HepG2 (cell line): ENCODE measurements around the gene SCAMP3. TPM values are rescaled to one million over a fixed set of nuclear protein-coding genes. Genes with fewer than 3 reads are reported as not detected.

Experiments
- HMG20B ChIP-seq: conservative IDR thresholded peaks from 2 replicates; pipeline ENCODE4 v1.6.1; 2016; ENCODE audit warnings: missing genetic modification reagents, missing compliant biosample characterization
- MAF1 ChIP-seq: sonication (generic); formaldehyde crosslinking; IDR thresholded peaks from 2 replicates; pipeline ENCODE4 v1.5.0; 2020; ENCODE audit warnings: missing genetic modification reagents, borderline replicate concordance
- MZF1 ChIP-seq: sonication (generic); formaldehyde crosslinking; IDR thresholded peaks from 2 replicates; pipeline ENCODE4 v1.8.1; 2023; ENCODE audit warnings: mild to moderate bottlenecking, missing genetic modification reagents, borderline replicate concordance
- NCOA2 ChIP-seq: sonication (generic); formaldehyde crosslinking; IDR thresholded peaks from 2 replicates; pipeline ENCODE4 v1.8.0; 2022; ENCODE audit warnings: inconsistent platforms
- RFX1 ChIP-seq: fragments of 450-650 bp; IDR thresholded peaks from 2 replicates; pipeline ENCODE4 v1.6.1; 2017
- SIX1 ChIP-seq: sonication (generic); formaldehyde crosslinking; IDR thresholded peaks from 2 replicates; pipeline ENCODE4 v1.4.0; 2020; ENCODE audit warnings: missing genetic modification reagents, borderline replicate concordance
- ZNF230 ChIP-seq: sonication (generic); formaldehyde crosslinking; IDR thresholded peaks from 2 replicates; pipeline ENCODE4 v1.4.0; 2020; ENCODE audit warnings: mild to moderate bottlenecking, missing genetic modification reagents
- ZNF569 ChIP-seq: sonication (generic); formaldehyde crosslinking; IDR thresholded peaks from 2 replicates; pipeline ENCODE4 v1.5.0; 2020; ENCODE audit warnings: mild to moderate bottlenecking, missing genetic modification reagents, moderate library complexity, borderline replicate concordance
- polyA plus RNA-seq, 8 experiments: library from polyadenylated mRNA; depleted of rRNA in 3 of 8; stranded (reverse) in 7 of 8; unstranded in 1 of 8; fragments of >200 nt; fragmentation: Illumina TruSeq in 4 of 8; extraction: Trizol in 4 of 8; gene quantifications; 2 replicates each; pipeline versions ENCODE4 v1.2.1 to v1.2.3, GENCODE V29; 2011 to 2016; ENCODE audit warnings: low read depth in 4 of 8, missing spikeins in 1 of 8, mixed read lengths in 1 of 8; ENCODE audit not compliant: insufficient read depth in 1 of 8
- total RNA-seq, 5 experiments: library from RNA; depleted of rRNA; stranded (reverse); fragments of >200 nt; fragmentation: Illumina TruSeq; extraction: Trizol; gene quantifications; 2 replicates each; pipeline ENCODE4 v1.2.3, GENCODE V29; 2016; ENCODE audit warnings: low read depth in 1 of 5
- TF ChIP-seq, protein P1 (sequence below): sonication (generic); formaldehyde crosslinking; IDR thresholded peaks from 2 replicates; pipeline ENCODE4 v1.5.0; 2020; ENCODE audit warnings: missing genetic modification reagents
- TF ChIP-seq, protein P2 (sequence below): sonication (generic); formaldehyde crosslinking; IDR thresholded peaks from 2 replicates; pipeline ENCODE4 v1.5.0; 2020; ENCODE audit warnings: mild to moderate bottlenecking, missing genetic modification reagents, borderline replicate concordance
- TF ChIP-seq, protein P3 (sequence below): sonication (generic); formaldehyde crosslinking; conservative IDR thresholded peaks from 2 replicates; pipeline ENCODE4 v1.5.0; 2020; ENCODE audit warnings: missing genetic modification reagents
- TF ChIP-seq, protein P4 (sequence below): sonication (generic); formaldehyde crosslinking; IDR thresholded peaks from 2 replicates; pipeline ENCODE4 v1.5.0; 2020; ENCODE audit warnings: missing genetic modification reagents
- TF ChIP-seq, protein P5 (sequence below), 2 experiments: sonication (generic) in 1 of 2; formaldehyde crosslinking in 1 of 2; IDR thresholded peaks; 2 replicates each; pipeline versions ENCODE4 v1.4.0 to v1.6.1; 2018 to 2020; ENCODE audit warnings: missing genetic modification reagents in 2 of 2, borderline replicate concordance in 1 of 2, low read depth in 1 of 2, mild to moderate bottlenecking in 1 of 2, missing biosample characterization in 1 of 2
- TF ChIP-seq, protein P6 (sequence below): sonication (generic); formaldehyde crosslinking; conservative IDR thresholded peaks from 2 replicates; pipeline ENCODE4 v1.8.0; 2022; ENCODE audit warnings: mild to moderate bottlenecking, moderate library complexity, missing genetic modification reagents

Gene SCAMP3
- total and polyA plus RNA-seq, 2 of the 13 experiments (the other 11 are each of a cell fraction or from before 2014, with no cell fraction given): 46.8 to 83.3 TPM

DNA sequence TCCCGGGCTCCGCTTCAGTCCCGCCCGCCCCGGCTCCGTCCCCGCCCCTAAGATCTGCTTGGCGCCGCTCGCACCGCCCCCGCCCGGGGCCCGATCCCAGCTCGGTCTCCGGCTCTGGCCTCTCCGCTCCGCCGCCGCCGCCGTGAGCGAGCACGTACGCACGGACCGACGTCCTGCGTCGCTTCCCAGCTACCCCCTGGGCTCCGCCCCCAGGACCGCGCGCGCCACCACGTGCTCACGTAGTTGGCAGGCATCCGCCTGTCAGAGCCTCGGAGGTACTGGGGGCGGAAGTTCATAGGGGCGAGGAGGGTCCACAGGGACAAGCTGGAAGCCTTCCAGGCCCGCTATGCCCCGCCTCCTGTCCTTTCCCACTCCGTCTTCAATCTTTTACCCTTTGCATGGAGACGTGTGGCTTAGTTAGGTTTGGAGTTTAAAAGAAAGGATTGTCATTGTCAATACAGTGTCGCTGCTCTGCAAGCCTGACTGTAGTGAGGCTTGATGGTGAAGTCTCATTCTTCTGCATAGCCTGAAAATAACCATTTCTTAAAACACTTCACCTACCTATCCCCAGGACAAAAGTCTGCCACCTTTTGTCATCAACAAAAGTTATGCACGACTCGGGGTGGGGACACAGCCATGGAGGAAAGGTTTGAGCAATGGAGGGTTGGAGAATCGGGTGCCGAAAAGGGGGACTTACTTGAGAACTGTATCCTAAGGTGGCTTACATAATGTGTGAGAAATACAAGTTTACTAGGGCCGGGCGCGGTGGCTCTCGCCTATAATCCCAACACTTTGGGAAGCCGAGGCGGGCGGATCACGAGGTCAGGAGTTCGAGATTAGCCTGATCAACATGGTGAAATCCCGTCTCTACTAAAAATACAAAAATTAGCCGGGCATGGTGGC lies 11.4 kb upstream of the SCAMP3 start, which contains the start of gene CLK2 (continued):
- no peak for TF ChIP-seq RFX1
- no peak for TF ChIP-seq ZNF569 (CRISPR knock-in tag)
- TF ChIP-seq, protein P1, sequence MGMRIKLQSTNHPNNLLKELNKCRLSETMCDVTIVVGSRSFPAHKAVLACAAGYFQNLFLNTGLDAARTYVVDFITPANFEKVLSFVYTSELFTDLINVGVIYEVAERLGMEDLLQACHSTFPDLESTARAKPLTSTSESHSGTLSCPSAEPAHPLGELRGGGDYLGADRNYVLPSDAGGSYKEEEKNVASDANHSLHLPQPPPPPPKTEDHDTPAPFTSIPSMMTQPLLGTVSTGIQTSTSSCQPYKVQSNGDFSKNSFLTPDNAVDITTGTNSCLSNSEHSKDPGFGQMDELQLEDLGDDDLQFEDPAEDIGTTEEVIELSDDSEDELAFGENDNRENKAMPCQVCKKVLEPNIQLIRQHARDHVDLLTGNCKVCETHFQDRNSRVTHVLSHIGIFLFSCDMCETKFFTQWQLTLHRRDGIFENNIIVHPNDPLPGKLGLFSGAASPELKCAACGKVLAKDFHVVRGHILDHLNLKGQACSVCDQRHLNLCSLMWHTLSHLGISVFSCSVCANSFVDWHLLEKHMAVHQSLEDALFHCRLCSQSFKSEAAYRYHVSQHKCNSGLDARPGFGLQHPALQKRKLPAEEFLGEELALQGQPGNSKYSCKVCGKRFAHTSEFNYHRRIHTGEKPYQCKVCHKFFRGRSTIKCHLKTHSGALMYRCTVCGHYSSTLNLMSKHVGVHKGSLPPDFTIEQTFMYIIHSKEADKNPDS (CRISPR knock-in tag): no peak
- TF ChIP-seq NCOA2 (CRISPR knock-in tag): peak; percentile 11; the same call in 1 of the 2 replicates
- no peak for TF ChIP-seq MZF1 (CRISPR knock-in tag)
- TF ChIP-seq HMG20B (CRISPR knock-in tag): no peak
- TF ChIP-seq, protein P2, sequence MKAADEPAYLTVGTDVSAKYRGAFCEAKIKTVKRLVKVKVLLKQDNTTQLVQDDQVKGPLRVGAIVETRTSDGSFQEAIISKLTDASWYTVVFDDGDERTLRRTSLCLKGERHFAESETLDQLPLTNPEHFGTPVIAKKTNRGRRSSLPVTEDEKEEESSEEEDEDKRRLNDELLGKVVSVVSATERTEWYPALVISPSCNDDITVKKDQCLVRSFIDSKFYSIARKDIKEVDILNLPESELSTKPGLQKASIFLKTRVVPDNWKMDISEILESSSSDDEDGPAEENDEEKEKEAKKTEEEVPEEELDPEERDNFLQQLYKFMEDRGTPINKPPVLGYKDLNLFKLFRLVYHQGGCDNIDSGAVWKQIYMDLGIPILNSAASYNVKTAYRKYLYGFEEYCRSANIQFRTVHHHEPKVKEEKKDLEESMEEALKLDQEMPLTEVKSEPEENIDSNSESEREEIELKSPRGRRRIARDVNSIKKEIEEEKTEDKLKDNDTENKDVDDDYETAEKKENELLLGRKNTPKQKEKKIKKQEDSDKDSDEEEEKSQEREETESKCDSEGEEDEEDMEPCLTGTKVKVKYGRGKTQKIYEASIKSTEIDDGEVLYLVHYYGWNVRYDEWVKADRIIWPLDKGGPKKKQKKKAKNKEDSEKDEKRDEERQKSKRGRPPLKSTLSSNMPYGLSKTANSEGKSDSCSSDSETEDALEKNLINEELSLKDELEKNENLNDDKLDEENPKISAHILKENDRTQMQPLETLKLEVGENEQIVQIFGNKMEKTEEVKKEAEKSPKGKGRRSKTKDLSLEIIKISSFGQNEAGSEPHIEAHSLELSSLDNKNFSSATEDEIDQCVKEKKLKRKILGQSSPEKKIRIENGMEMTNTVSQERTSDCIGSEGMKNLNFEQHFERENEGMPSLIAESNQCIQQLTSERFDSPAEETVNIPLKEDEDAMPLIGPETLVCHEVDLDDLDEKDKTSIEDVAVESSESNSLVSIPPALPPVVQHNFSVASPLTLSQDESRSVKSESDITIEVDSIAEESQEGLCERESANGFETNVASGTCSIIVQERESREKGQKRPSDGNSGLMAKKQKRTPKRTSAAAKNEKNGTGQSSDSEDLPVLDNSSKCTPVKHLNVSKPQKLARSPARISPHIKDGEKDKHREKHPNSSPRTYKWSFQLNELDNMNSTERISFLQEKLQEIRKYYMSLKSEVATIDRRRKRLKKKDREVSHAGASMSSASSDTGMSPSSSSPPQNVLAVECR (CRISPR knock-in tag): peak; percentile 92; the same call in 1 of the 2 replicates
- TF ChIP-seq, protein P3, sequence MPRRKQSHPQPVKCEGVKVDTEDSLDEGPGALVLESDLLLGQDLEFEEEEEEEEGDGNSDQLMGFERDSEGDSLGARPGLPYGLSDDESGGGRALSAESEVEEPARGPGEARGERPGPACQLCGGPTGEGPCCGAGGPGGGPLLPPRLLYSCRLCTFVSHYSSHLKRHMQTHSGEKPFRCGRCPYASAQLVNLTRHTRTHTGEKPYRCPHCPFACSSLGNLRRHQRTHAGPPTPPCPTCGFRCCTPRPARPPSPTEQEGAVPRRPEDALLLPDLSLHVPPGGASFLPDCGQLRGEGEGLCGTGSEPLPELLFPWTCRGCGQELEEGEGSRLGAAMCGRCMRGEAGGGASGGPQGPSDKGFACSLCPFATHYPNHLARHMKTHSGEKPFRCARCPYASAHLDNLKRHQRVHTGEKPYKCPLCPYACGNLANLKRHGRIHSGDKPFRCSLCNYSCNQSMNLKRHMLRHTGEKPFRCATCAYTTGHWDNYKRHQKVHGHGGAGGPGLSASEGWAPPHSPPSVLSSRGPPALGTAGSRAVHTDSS (CRISPR knock-in tag): no peak
- TF ChIP-seq, protein P4, sequence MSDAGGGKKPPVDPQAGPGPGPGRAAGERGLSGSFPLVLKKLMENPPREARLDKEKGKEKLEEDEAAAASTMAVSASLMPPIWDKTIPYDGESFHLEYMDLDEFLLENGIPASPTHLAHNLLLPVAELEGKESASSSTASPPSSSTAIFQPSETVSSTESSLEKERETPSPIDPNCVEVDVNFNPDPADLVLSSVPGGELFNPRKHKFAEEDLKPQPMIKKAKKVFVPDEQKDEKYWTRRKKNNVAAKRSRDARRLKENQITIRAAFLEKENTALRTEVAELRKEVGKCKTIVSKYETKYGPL (CRISPR knock-in tag): no peak
- TF ChIP-seq, protein P5, sequence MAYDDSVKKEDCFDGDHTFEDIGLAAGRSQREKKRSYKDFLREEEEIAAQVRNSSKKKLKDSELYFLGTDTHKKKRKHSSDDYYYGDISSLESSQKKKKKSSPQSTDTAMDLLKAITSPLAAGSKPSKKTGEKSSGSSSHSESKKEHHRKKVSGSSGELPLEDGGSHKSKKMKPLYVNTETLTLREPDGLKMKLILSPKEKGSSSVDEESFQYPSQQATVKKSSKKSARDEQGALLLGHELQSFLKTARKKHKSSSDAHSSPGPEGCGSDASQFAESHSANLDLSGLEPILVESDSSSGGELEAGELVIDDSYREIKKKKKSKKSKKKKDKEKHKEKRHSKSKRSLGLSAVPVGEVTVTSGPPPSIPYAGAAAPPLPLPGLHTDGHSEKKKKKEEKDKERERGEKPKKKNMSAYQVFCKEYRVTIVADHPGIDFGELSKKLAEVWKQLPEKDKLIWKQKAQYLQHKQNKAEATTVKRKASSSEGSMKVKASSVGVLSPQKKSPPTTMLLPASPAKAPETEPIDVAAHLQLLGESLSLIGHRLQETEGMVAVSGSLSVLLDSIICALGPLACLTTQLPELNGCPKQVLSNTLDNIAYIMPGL (CRISPR knock-in tag; IDR thresholded peaks at IDR 0.05; ENCODE audit: borderline replicate concordance in 1 of 2, low read depth in 1 of 2): peak in 1 of 2 experiments; percentile 77; a peak in 3 of 4 replicates
- TF ChIP-seq, protein P6, sequence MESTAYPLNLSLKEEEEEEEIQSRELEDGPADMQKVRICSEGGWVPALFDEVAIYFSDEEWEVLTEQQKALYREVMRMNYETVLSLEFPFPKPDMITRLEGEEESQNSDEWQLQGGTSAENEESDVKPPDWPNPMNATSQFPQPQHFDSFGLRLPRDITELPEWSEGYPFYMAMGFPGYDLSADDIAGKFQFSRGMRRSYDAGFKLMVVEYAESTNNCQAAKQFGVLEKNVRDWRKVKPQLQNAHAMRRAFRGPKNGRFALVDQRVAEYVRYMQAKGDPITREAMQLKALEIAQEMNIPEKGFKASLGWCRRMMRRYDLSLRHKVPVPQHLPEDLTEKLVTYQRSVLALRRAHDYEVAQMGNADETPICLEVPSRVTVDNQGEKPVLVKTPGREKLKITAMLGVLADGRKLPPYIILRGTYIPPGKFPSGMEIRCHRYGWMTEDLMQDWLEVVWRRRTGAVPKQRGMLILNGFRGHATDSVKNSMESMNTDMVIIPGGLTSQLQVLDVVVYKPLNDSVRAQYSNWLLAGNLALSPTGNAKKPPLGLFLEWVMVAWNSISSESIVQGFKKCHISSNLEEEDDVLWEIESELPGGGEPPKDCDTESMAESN (CRISPR knock-in tag): no peak
- TF ChIP-seq ZNF230 (CRISPR knock-in tag): no peak
- TF ChIP-seq SIX1: 0 out of 2 replicates have a peak, but pooled peaks have one; percentile 16
- TF ChIP-seq MAF1: no peak
